Tibial nerve (tissue), 4 donors: ENCODE data around the gene RELL2. TPM values are rescaled to one million over a fixed set of nuclear protein-coding genes. Genes with fewer than 3 reads are reported as not detected.

Experiments
- DNase-seq, 2 donors: peaks; one replicate each; pipeline ENCODE4 v3.0.0-alpha.2; 2019; ENCODE audit warnings: low spot score in 2 of 2
- H3K27ac ChIP-seq, 4 donors: fragments of 200-600 bp; sonication (generic) in 3 of 4; one replicate each; pipeline ENCODE4 v1.5.1; 2017 to 2019; ENCODE audit warnings: mild to moderate bottlenecking in 1 of 4
- H3K27me3 ChIP-seq, 2 donors: fragments of 200-600 bp; sonication (generic) in 1 of 2; one replicate each; pipeline versions ENCODE4 v1.5.1 to v1.6.0; 2017 to 2019
- H3K36me3 ChIP-seq, 3 donors: fragments of 200-600 bp; sonication (generic); one replicate each; pipeline ENCODE4 v1.5.1; 2018 to 2019
- H3K4me1 ChIP-seq, 4 donors: fragments of 200-600 bp; sonication (generic) in 3 of 4; one replicate each; pipeline ENCODE4 v1.5.1; 2017 to 2019
- H3K4me3 ChIP-seq, 4 donors: fragments of 200-600 bp; sonication (generic) in 3 of 4; one replicate each; pipeline ENCODE4 v1.5.1; 2017 to 2019; ENCODE audit warnings: mild to moderate bottlenecking in 1 of 4, moderate library complexity in 1 of 4
- H3K9me3 ChIP-seq, 4 donors: fragments of 200-600 bp; sonication (generic) in 3 of 4; one replicate each; pipeline ENCODE4 v1.5.1; 2017 to 2019
- EP300 ChIP-seq, 2 donors: sonication (generic); formaldehyde crosslinking; IDR thresholded peaks; one replicate each; pipeline ENCODE4 v1.6.1; 2017; ENCODE audit warnings: antibody characterized with exemption in 2 of 2, mild to moderate bottlenecking in 1 of 2
- POLR2A ChIP-seq, 2 donors: fragments of 450-650 bp; IDR thresholded peaks; one replicate each; pipeline ENCODE4 v1.6.1; 2017; ENCODE audit warnings: antibody characterized with exemption in 2 of 2, mild to moderate bottlenecking in 2 of 2, moderate library complexity in 2 of 2
- WGBS, 2 donors: methylation state at CpG; one replicate each; pipeline ENCODE4 v1.1.5; 2018; 5-methylcytosine and 5-hydroxymethylcytosine counted together
- total RNA-seq, 4 donors: library from RNA; depleted of rRNA; stranded (reverse); fragments of >200 nt; gene quantifications; one replicate each; pipeline ENCODE4 v1.1.0, GENCODE V29; 2016
- TF ChIP-seq, protein P1 (sequence below), 5 experiments: fragments of 200-600 bp in 3 of 5; fragments of 450-650 bp in 2 of 5; sonication (generic) in 3 of 5; IDR thresholded peaks; one replicate each; pipeline ENCODE4 v1.5.1; 2016 to 2019; ENCODE audit warnings: antibody characterized with exemption in 5 of 5, mild to moderate bottlenecking in 3 of 5, moderate library complexity in 2 of 5

RELL2 gene
- total RNA-seq, 4 donors from 2014 or later = 2.0 to 8.7 (median 4.1) TPM

- Histone ChIP-seq H3K36me3 (no peaks in the 10 kb centered on the region), H3K27ac (no peak overlapping the region), H3K4me3 (no peak overlapping the region), H3K9me3 (no peaks in the 10 kb centered on the region), H3K27me3 (no peaks in the 10 kb centered on the region), H3K4me1 (peaks cover 0 to 44% (median 20%) of the 10 kb centered on the region in 4 donors)
- TF ChIP-seq EP300 (IDR thresholded peaks at IDR 0.05) (no peak), POLR2A (IDR thresholded peaks at IDR 0.05) (no peak)
- TF ChIP-seq, protein P1, sequence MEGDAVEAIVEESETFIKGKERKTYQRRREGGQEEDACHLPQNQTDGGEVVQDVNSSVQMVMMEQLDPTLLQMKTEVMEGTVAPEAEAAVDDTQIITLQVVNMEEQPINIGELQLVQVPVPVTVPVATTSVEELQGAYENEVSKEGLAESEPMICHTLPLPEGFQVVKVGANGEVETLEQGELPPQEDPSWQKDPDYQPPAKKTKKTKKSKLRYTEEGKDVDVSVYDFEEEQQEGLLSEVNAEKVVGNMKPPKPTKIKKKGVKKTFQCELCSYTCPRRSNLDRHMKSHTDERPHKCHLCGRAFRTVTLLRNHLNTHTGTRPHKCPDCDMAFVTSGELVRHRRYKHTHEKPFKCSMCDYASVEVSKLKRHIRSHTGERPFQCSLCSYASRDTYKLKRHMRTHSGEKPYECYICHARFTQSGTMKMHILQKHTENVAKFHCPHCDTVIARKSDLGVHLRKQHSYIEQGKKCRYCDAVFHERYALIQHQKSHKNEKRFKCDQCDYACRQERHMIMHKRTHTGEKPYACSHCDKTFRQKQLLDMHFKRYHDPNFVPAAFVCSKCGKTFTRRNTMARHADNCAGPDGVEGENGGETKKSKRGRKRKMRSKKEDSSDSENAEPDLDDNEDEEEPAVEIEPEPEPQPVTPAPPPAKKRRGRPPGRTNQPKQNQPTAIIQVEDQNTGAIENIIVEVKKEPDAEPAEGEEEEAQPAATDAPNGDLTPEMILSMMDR (IDR thresholded peaks at IDR 0.05) = no peak
- DNase-seq = no peak
These were observed 23.5 kb upstream of the RELL2 start for GRCh38 chr5:141613344-141613743.

DNA sequence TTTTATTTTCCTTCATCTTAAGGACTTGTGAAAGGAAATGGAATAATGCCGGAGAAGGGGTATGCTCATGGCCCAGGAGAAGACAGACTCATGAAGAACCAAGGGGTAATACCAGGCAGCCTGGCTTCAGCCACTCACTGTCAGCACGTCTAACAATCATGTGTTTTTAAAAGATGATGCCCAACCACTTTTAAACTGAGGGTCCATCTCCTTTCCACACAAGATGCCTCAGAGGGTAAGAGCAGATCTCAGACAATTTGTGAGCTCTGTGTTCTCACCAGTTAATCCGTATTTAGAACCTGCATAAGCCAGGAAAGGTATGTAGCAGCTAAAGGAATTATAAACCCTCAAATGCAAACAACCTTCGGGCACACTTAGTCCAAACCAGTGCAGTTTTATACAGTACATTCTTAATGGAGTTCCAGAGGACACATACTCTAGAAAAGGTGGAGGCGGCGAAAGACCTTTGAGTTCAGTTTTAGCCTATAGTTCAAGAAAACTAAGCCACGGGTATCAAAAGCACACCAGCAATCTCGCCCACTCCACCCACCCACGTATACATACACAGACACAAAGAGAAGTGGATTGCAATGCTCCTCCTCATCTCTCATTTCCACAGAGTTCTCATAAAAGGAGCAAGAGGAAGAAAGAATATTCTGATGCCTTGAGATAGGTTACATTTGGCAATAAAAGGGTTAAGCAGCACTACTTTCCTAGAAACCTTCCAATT, 20.6 kb upstream of the RELL2 start:
- WGBS, 2 donors = 52 to 56% methylated on average over 9 of the region's 9 CpGs
- peaks cover 0 to 53% (median 19%) of the 10 kb centered on the region in 4 donors for H3K4me1 ChIP-seq
- peak overlapping the region in 1 of 4 donors; percentile 95 for H3K27ac ChIP-seq
- peaks cover 0 to 14% (median 2%) of the 10 kb centered on the region in 3 donors for H3K36me3 ChIP-seq
- no peaks in the 10 kb centered on the region for H3K27me3 ChIP-seq
- DNase-seq = no peak
- H3K4me3 ChIP-seq = no peak overlapping the region
- no peaks in the 10 kb centered on the region for H3K9me3 ChIP-seq
- TF ChIP-seq POLR2A (IDR thresholded peaks at IDR 0.05) = no peak
- TF ChIP-seq, protein P1 (IDR thresholded peaks at IDR 0.05) = no peak
- TF ChIP-seq EP300 (IDR thresholded peaks at IDR 0.05) = no peak

DNA sequence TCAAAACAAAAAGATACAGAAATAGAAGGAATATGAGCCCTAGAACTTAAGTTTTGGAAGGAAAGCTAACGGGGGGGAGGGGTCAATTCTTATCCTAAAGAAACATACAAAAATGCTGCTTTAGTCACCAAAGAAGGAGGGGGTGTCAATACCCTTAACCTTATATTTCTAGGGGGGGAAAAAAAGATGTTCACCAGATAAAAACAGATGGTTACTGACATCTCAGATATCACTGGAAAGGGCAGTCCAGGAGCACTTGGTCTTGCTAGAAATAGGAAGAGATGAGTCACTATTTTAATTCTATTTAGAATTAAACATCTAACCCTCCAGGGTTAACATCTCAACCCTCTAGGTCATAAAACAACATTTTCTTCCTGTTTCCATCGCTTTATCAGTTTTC, 19.7 kb upstream of the RELL2 start:
- no peaks in the 10 kb centered on the region for H3K9me3 ChIP-seq
- WGBS, 2 donors = 15 to 19% methylated on average over 2 of the region's 2 CpGs
- peaks cover 0 to 53% (median 19%) of the 10 kb centered on the region in 4 donors for H3K4me1 ChIP-seq
- H3K4me3 ChIP-seq = peak overlapping the region in 3 of 4 donors; percentile 83 to 98 (median 96)
- H3K27me3 ChIP-seq = no peaks in the 10 kb centered on the region
- no peak for TF ChIP-seq EP300 (IDR thresholded peaks at IDR 0.05)
- TF ChIP-seq, protein P1 (IDR thresholded peaks at IDR 0.05) = no peak
- no peak for TF ChIP-seq POLR2A (IDR thresholded peaks at IDR 0.05)
- no peak for DNase-seq
- H3K36me3 ChIP-seq = peaks cover 0 to 24% (median 4%) of the 10 kb centered on the region in 3 donors
- peak overlapping the region; percentile 88 to 97 (median 94) for H3K27ac ChIP-seq

GRCh38 chr5:141617682-141618029, 19.1 kb upstream of the RELL2 start:
- peaks cover 0 to 53% (median 19%) of the 10 kb centered on the region in 4 donors for H3K4me1 ChIP-seq
- 5 to 8% methylated on average over 9 of the region's 9 CpGs for WGBS, 2 donors
- no peaks in the 10 kb centered on the region for H3K27me3 ChIP-seq
- no peaks in the 10 kb centered on the region for H3K9me3 ChIP-seq
- TF ChIP-seq POLR2A (IDR thresholded peaks at IDR 0.05) = no peak
- peaks cover 0 to 29% (median 4%) of the 10 kb centered on the region in 3 donors for H3K36me3 ChIP-seq
- peak overlapping the region; percentile 88 to 97 (median 94) for H3K27ac ChIP-seq
- peak overlapping the region; percentile 79 to 98 (median 90) for H3K4me3 ChIP-seq
- peak in 1 of 2 donors; percentile 12 for DNase-seq

- Histone ChIP-seq H3K9me3 (no peaks in the 10 kb centered on the region), H3K27ac (peak overlapping the region; percentile 88 to 97 (median 94)), H3K4me1 (peaks cover 0 to 49% (median 19%) of the 10 kb centered on the region in 4 donors), H3K27me3 (no peaks in the 10 kb centered on the region), H3K36me3 (peaks cover 0 to 35% (median 4%) of the 10 kb centered on the region in 3 donors), H3K4me3 (peak overlapping the region; percentile 79 to 98 (median 90))
- 1% methylated on average over 32 to 36 of the region's 36 CpGs for WGBS, 2 donors
- DNase-seq = no peak
- TF ChIP-seq, protein P1 (IDR thresholded peaks at IDR 0.05) = no peak
- TF ChIP-seq POLR2A (IDR thresholded peaks at IDR 0.05) = no peak
- TF ChIP-seq EP300 (IDR thresholded peaks at IDR 0.05) = peak in 1 of 2 donors; percentile 12
These were observed 18.6 kb upstream of the RELL2 start for GRCh38 chr5:141618030-141618803.
